Osteoblast (primary cell): ENCODE results near the gene VAV3. TPM values are rescaled to one million over a fixed set of nuclear protein-coding genes. Genes with fewer than 3 reads are reported as not detected.

Experiments
- DNase-seq: peaks from one replicate; pipeline ENCODE4 v3.0.0; 2011; ENCODE audit warnings: low spot score, mixed read lengths; ENCODE audit not compliant: insufficient read length; ENCODE audit errors: missing footprints
- H2AFZ ChIP-seq: 2 replicates; pipeline ENCODE4 v1.6.0; 2011; ENCODE audit warnings: mild to moderate bottlenecking, low read length
- H3K27ac ChIP-seq: 2 replicates; pipeline ENCODE4 v1.5.1; 2011; ENCODE audit warnings: mild to moderate bottlenecking, low read depth, low read length, moderate library complexity
- H3K27me3 ChIP-seq: 2 replicates; pipeline ENCODE4 v1.6.0; 2012; ENCODE audit warnings: mild to moderate bottlenecking, control low read depth, inconsistent platforms, low read length, moderate library complexity; ENCODE audit not compliant: insufficient read depth
- H3K36me3 ChIP-seq: 2 replicates; pipeline ENCODE4 v1.5.1; 2011; ENCODE audit warnings: mild to moderate bottlenecking, low read length, control low read depth, moderate library complexity; ENCODE audit not compliant: insufficient read depth
- H3K4me1 ChIP-seq: 2 replicates; pipeline ENCODE4 v1.5.1; 2011; ENCODE audit warnings: mild to moderate bottlenecking, low read length, control low read depth, moderate library complexity; ENCODE audit not compliant: insufficient read depth
- H3K4me2 ChIP-seq: 2 replicates; pipeline ENCODE4 v1.6.0; 2011; ENCODE audit warnings: mild to moderate bottlenecking, low read length; ENCODE audit not compliant: insufficient read depth
- H3K4me3 ChIP-seq: fragments of 200-600 bp; sonication (generic); 3 replicates; pipeline ENCODE4 v1.5.1; 2012; ENCODE audit warnings: mild to moderate bottlenecking, low read length, inconsistent platforms; ENCODE audit not compliant: insufficient read depth
- H3K79me2 ChIP-seq: 2 replicates; pipeline ENCODE4 v1.6.0; 2012; ENCODE audit warnings: mild to moderate bottlenecking, low read length, control low read depth, inconsistent platforms; ENCODE audit not compliant: insufficient read depth
- H3K9me3 ChIP-seq: 2 replicates; pipeline ENCODE4 v1.5.1; 2011; ENCODE audit warnings: low read depth, low read length, control low read depth
- H4K20me1 ChIP-seq: 2 replicates; pipeline ENCODE4 v1.6.0; 2012; ENCODE audit warnings: mild to moderate bottlenecking, low read length, control low read depth; ENCODE audit not compliant: insufficient read depth
- CTCF ChIP-seq: IDR thresholded peaks from 2 replicates; pipeline ENCODE4 v1.5.1; 2011; ENCODE audit warnings: mild to moderate bottlenecking, low read depth, low read length, moderate library complexity; ENCODE audit errors: extremely low read depth
- total RNA-seq: library from RNA; depleted of rRNA; stranded (reverse); fragments of >200 nt; gene quantifications from 2 replicates; pipeline ENCODE4 v1.2.3, GENCODE V29; 2012

Gene VAV3
- total RNA-seq, 1 donor: 0.72 TPM

DNA sequence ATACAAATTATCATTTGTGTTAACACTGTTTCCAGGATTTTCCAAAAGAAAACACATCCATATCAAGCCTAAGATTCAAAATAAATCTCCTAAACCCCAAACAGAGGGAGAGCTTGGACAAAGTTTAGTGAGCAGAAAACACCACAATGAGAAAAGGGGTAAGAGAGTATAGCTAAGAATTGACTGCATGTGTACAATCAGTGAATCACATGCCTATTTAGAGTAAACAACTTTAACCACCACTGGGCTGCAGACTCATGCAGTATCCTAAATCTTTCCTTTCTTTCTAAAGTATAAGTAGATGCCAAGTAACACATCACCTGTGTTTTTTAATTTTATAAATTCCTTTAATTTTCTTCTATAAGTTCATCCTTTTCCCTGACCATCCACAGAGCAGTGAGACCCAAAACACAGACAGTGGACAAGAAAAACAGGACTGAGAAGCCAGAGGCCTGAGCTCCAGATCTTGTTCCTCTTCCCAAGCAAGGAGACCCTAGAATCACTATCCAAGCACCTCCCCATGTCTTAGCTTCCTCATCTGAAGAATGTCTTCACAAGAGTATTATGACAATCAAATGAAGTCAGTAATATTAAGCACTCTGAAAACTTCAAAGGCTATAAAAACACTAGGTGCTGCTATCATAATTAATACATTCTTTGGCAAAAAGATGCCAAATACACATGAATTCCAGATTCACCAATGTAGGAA lies 93.1 kb downstream of the VAV3 start:
- Histone ChIP-seq H3K27me3 (no peaks in the 10 kb centered on the region), H3K4me1 (no peaks in the 10 kb centered on the region), H3K4me2 (no peak overlapping the region), H3K27ac (no peak overlapping the region), H3K79me2 (no peaks in the 10 kb centered on the region), H2AFZ (no peak overlapping the region), H4K20me1 (no peaks in the 10 kb centered on the region), H3K36me3 (no peaks in the 10 kb centered on the region), H3K9me3 (no peaks in the 10 kb centered on the region), H3K4me3 (no peak overlapping the region)
- no peak for DNase-seq
- TF ChIP-seq CTCF: no peak

DNA sequence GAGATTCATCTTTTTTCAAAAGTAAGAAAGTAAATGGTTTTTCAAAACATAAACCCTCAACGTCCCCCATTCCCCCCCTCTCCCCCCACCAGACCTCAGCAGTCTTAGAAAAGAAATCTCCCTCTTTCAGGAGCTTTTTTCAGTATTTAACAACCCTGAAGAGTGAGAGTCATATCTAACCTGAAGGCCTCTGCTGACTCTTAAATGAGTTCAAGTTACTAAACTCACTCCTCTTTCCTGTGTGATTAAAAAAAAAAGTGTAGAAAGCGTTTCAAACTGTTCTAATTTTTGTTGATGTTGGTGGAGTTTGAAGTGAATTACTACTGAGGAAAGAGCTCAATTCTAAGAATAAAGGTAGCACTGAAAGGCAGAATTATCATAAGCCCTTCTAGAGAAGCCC lies 93.7 kb downstream of the VAV3 start:
- Histone ChIP-seq H3K79me2 (no peaks in the 10 kb centered on the region), H3K27ac (no peak overlapping the region), H3K36me3 (no peaks in the 10 kb centered on the region), H3K9me3 (no peaks in the 10 kb centered on the region), H4K20me1 (no peaks in the 10 kb centered on the region), H2AFZ (no peak overlapping the region), H3K4me2 (no peak overlapping the region), H3K4me3 (no peak overlapping the region), H3K27me3 (no peaks in the 10 kb centered on the region), H3K4me1 (no peaks in the 10 kb centered on the region)
- TF ChIP-seq CTCF: no peak
- no peak for DNase-seq

DNA sequence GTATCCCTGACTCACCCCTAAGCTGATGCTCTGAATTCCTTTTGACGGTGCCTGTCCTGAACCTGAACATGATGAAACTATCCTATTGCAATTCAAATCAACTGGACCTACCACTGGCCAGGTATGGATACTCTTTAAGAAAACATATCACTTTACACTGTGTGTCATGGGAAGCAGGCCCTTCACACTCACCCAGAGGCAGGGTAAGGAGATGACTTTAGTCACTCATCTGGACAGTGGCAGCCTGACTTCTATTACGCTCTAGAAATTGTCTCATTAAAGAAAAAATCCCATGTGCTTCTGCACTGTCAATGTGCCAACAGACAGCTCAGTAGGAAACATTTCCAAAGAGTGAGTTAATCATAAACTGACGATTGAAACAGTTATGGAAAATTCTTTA lies 94.3 kb downstream of the VAV3 start:
- Histone ChIP-seq H3K4me2 (no peak overlapping the region), H3K27me3 (no peaks in the 10 kb centered on the region), H3K36me3 (no peaks in the 10 kb centered on the region), H3K9me3 (no peaks in the 10 kb centered on the region), H4K20me1 (no peaks in the 10 kb centered on the region), H3K79me2 (no peaks in the 10 kb centered on the region), H3K27ac (no peak overlapping the region), H2AFZ (no peak overlapping the region), H3K4me1 (no peaks in the 10 kb centered on the region), H3K4me3 (no peak overlapping the region)
- no peak for DNase-seq
- no peak for TF ChIP-seq CTCF

- no peaks in the 10 kb centered on the region for H3K9me3 ChIP-seq
- H3K4me1 ChIP-seq: no peaks in the 10 kb centered on the region
- H3K36me3 ChIP-seq: no peaks in the 10 kb centered on the region
- no peak overlapping the region for H3K4me2 ChIP-seq
- no peak for TF ChIP-seq CTCF
- H4K20me1 ChIP-seq: no peaks in the 10 kb centered on the region
- no peak overlapping the region for H2AFZ ChIP-seq
- no peak overlapping the region for H3K27ac ChIP-seq
- H3K27me3 ChIP-seq: no peaks in the 10 kb centered on the region
- no peaks in the 10 kb centered on the region for H3K79me2 ChIP-seq
- no peak for DNase-seq
- no peak overlapping the region for H3K4me3 ChIP-seq
Observed at GRCh38 chr1:107867897-107868296, 97.1 kb downstream of the VAV3 start.
